ENCODE results near the gene PLXND1. TPM values are rescaled to one million over a fixed set of nuclear protein-coding genes. Genes with fewer than 3 reads are reported as not detected.

Gene PLXND1
- polyA plus RNA-seq, 1 donor from 2014 or later: 0.05 TPM

- H3K36me3 ChIP-seq (ENCODE audit: insufficient read depth, low read length): no peaks in the 10 kb centered on the region
- no peak overlapping the region for H3K4me3 ChIP-seq (ENCODE audit: low read length)
- no peaks in the 10 kb centered on the region for H3K9me3 ChIP-seq (ENCODE audit: low read length)
- H3K27me3 ChIP-seq (ENCODE audit: insufficient read depth, low read depth, low read length): no peaks in the 10 kb centered on the region
- no peak for TF ChIP-seq SMC3 (conservative IDR thresholded peaks at IDR 0.05; ENCODE audit: poor library complexity)
- no peak for TF ChIP-seq POLR2AphosphoS5 (IDR thresholded peaks at IDR 0.05)
- TF ChIP-seq RAD21 (conservative IDR thresholded peaks at IDR 0.05): no peak
- TF ChIP-seq EP300 (conservative IDR thresholded peaks at IDR 0.05; ENCODE audit: poor library complexity, severe bottlenecking): no peak
- no peak for TF ChIP-seq CTCF (IDR thresholded peaks at IDR 0.05; ENCODE audit: poor library complexity, severe bottlenecking)
- no peak for TF ChIP-seq TAF1 (IDR thresholded peaks at IDR 0.05; ENCODE audit: low read depth)
- TF ChIP-seq MXI1 (conservative IDR thresholded peaks at IDR 0.05; ENCODE audit: poor library complexity, severe bottlenecking): no peak
- TF ChIP-seq REST (IDR thresholded peaks at IDR 0.05; ENCODE audit: borderline replicate concordance): no peak
- no peak for TF ChIP-seq EZH2 (IDR thresholded peaks at IDR 0.05; ENCODE audit: borderline replicate concordance, insufficient read depth, low read length, poor library complexity, severe bottlenecking)
- H3F3A ChIP-seq (ENCODE audit: insufficient read depth, low read length, poor library complexity, severe bottlenecking): no peaks in the 10 kb centered on the region
- no peaks in the 10 kb centered on the region for H4K20me1 ChIP-seq (ENCODE audit: insufficient read depth)
- no peak overlapping the region for H2AFZ ChIP-seq (ENCODE audit: low read depth, low read length)
- no peak overlapping the region for H3K4me2 ChIP-seq (ENCODE audit: low read length)
- H3K9ac ChIP-seq (ENCODE audit: low read length): no peak overlapping the region
- H3K9me2 ChIP-seq (ENCODE audit: insufficient read depth, low read length): no peaks in the 10 kb centered on the region
- no peak overlapping the region for H3K27ac ChIP-seq (ENCODE audit: low read length)
- no peaks in the 10 kb centered on the region for H3K79me2 ChIP-seq (replicated peaks; ENCODE audit: insufficient read depth, low read length)
Observed at GRCh38 chr3:129584631-129585030, 21.8 kb downstream of the PLXND1 start.

- no peaks in the 10 kb centered on the region for H3K9me2 ChIP-seq (ENCODE audit: insufficient read depth, low read length)
- no peak overlapping the region for H3K4me2 ChIP-seq (ENCODE audit: low read length)
- H3K9me3 ChIP-seq (ENCODE audit: low read length): no peaks in the 10 kb centered on the region
- H3K9ac ChIP-seq (ENCODE audit: low read length): no peak overlapping the region
- no peaks in the 10 kb centered on the region for H4K20me1 ChIP-seq (ENCODE audit: insufficient read depth)
- no peak overlapping the region for H2AFZ ChIP-seq (ENCODE audit: low read depth, low read length)
- H3K79me2 ChIP-seq (replicated peaks; ENCODE audit: insufficient read depth, low read length): no peaks in the 10 kb centered on the region
- H3F3A ChIP-seq (ENCODE audit: insufficient read depth, low read length, poor library complexity, severe bottlenecking): no peaks in the 10 kb centered on the region
- no peaks in the 10 kb centered on the region for H3K27me3 ChIP-seq (ENCODE audit: insufficient read depth, low read depth, low read length)
- no peak overlapping the region for H3K4me3 ChIP-seq (ENCODE audit: low read length)
- no peak overlapping the region for H3K27ac ChIP-seq (ENCODE audit: low read length)
- TF ChIP-seq SMC3 (conservative IDR thresholded peaks at IDR 0.05; ENCODE audit: poor library complexity) (no peak), POLR2AphosphoS5 (IDR thresholded peaks at IDR 0.05) (no peak), CTCF (IDR thresholded peaks at IDR 0.05; ENCODE audit: poor library complexity, severe bottlenecking) (no peak), EZH2 (IDR thresholded peaks at IDR 0.05; ENCODE audit: borderline replicate concordance, insufficient read depth, low read length, poor library complexity, severe bottlenecking) (no peak), RAD21 (conservative IDR thresholded peaks at IDR 0.05) (no peak), TAF1 (IDR thresholded peaks at IDR 0.05; ENCODE audit: low read depth) (no peak), EP300 (conservative IDR thresholded peaks at IDR 0.05; ENCODE audit: poor library complexity, severe bottlenecking) (no peak), MXI1 (conservative IDR thresholded peaks at IDR 0.05; ENCODE audit: poor library complexity, severe bottlenecking) (no peak), REST (IDR thresholded peaks at IDR 0.05; ENCODE audit: borderline replicate concordance) (no peak)
- no peaks in the 10 kb centered on the region for H3K36me3 ChIP-seq (ENCODE audit: insufficient read depth, low read length)
Observed at GRCh38 chr3:129583289-129583688, 23.2 kb downstream of the PLXND1 start.
